GM23338 (cell line): Measurements from ENCODE around the gene DMBX1. TPM values are rescaled to one million over a fixed set of nuclear protein-coding genes. Genes with fewer than 3 reads are reported as not detected.

Experiments used
- ATAC-seq: fragments of 200-7000 bp; cut with Tn5 transposase; 3 replicates; pipeline ENCODE4 v1.9.1; 2020
- DNase-seq: peaks from one replicate; pipeline ENCODE4 v3.0.0-alpha.2; 2015; ENCODE audit warnings: low spot score
- H2AFZ ChIP-seq: fragments of 200-600 bp; sonication (generic); 2 replicates; pipeline ENCODE4 v1.8.0; 2016; ENCODE audit warnings: antibody characterized with exemption, mild to moderate bottlenecking, moderate library complexity
- H3F3A ChIP-seq: fragments of 200-600 bp; sonication (generic); replicated peaks from 2 replicates; pipeline ENCODE4 v1.8.0; 2017; ENCODE audit warnings: antibody characterized with exemption, mixed run types, low read depth
- H3K27ac ChIP-seq: fragments of 200-600 bp; sonication (generic); 2 replicates; pipeline ENCODE4 v1.6.1; 2016; ENCODE audit warnings: low read depth
- H3K27me3 ChIP-seq: fragments of 200-600 bp; sonication (generic); 2 replicates; pipeline ENCODE4 v1.8.0; 2016; ENCODE audit warnings: mild to moderate bottlenecking, mixed run types, moderate library complexity; ENCODE audit not compliant: insufficient read depth
- H3K36me3 ChIP-seq: fragments of 200-600 bp; sonication (generic); 2 replicates; pipeline ENCODE4 v1.8.0; 2016; ENCODE audit warnings: mild to moderate bottlenecking; ENCODE audit not compliant: insufficient read depth
- H3K4me1 ChIP-seq: fragments of 200-600 bp; sonication (generic); 2 replicates; pipeline ENCODE4 v1.8.0; 2016; ENCODE audit warnings: mild to moderate bottlenecking, moderate library complexity; ENCODE audit not compliant: insufficient read depth
- H3K4me2 ChIP-seq: fragments of 200-600 bp; sonication (generic); 2 replicates; pipeline ENCODE4 v1.7.1; 2017; ENCODE audit warnings: mixed run types
- H3K4me3 ChIP-seq: fragments of 200-600 bp; sonication (generic); 2 replicates; pipeline ENCODE4 v1.6.1; 2016; ENCODE audit warnings: mixed run types
- H3K79me2 ChIP-seq: fragments of 200-600 bp; sonication (generic); replicated peaks from 2 replicates; pipeline ENCODE4 v1.8.0; 2017; ENCODE audit warnings: mild to moderate bottlenecking; ENCODE audit not compliant: insufficient read depth
- H3K9me2 ChIP-seq: fragments of 200-600 bp; sonication (generic); 2 replicates; pipeline ENCODE4 v1.8.0; 2017; ENCODE audit not compliant: insufficient read depth
- H4K20me1 ChIP-seq: fragments of 200-600 bp; sonication (generic); replicated peaks from 2 replicates; pipeline ENCODE4 v1.8.0; 2017; ENCODE audit warnings: mild to moderate bottlenecking; ENCODE audit not compliant: insufficient read depth
- H3K27ac Mint-ChIP-seq: 2 replicates; pipeline ENCODE4 v1.8.0; 2020; ENCODE audit warnings: inconsistent platforms, mild to moderate bottlenecking, moderate library complexity, mixed read lengths
- H3K27me3 Mint-ChIP-seq: 3 replicates; pipeline ENCODE4 v1.8.0; 2022; ENCODE audit warnings: low read depth, mild to moderate bottlenecking, moderate library complexity, mixed read lengths, inconsistent platforms; ENCODE audit not compliant: insufficient read depth, poor library complexity
- H3K36me3 Mint-ChIP-seq: 3 replicates; pipeline ENCODE4 v1.8.0; 2021; ENCODE audit warnings: low read depth, mild to moderate bottlenecking, inconsistent platforms, moderate library complexity, mixed read lengths
- H3K4me1 Mint-ChIP-seq: 3 replicates; pipeline ENCODE4 v1.8.0; 2020; ENCODE audit warnings: mild to moderate bottlenecking, inconsistent platforms, mixed read lengths
- H3K4me3 Mint-ChIP-seq: 3 replicates; pipeline ENCODE4 v1.8.0; 2021; ENCODE audit warnings: moderate library complexity, mild to moderate bottlenecking, inconsistent platforms, mixed read lengths
- H3K9me3 Mint-ChIP-seq: 3 replicates; pipeline ENCODE4 v1.8.0; 2020; ENCODE audit warnings: moderate library complexity, mild to moderate bottlenecking, inconsistent platforms, mixed read lengths
- CREB1 ChIP-seq: fragments of 250-450 bp; sonication (Bioruptor Pico); IDR thresholded peaks from 2 replicates; pipeline ENCODE4 v1.5.0; 2020; ENCODE audit warnings: low read depth, mild to moderate bottlenecking, moderate library complexity
- CTCF ChIP-seq, 2 experiments: fragments of 200-600 bp in 1 of 2; sonication (generic) in 1 of 2; conservative IDR thresholded peaks; 2 replicates each; pipeline versions ENCODE4 v1.5.1 to v1.6.1; 2016 to 2017; ENCODE audit warnings: antibody characterized with exemption in 2 of 2, low read depth in 2 of 2, mild to moderate bottlenecking in 2 of 2, moderate library complexity in 1 of 2
- ETS1 ChIP-seq: IDR thresholded peaks from 2 replicates; pipeline ENCODE4 v1.6.1; 2016; ENCODE audit warnings: antibody characterized with exemption
- EZH2phosphoT487 ChIP-seq: fragments of 200-600 bp; sonication (generic); IDR thresholded peaks from one replicate; pipeline ENCODE4 v1.8.1; 2018; ENCODE audit warnings: antibody characterized with exemption; ENCODE audit not compliant: unreplicated experiment
- JUNB ChIP-seq: IDR thresholded peaks from one replicate; pipeline ENCODE4 v1.6.1; 2016; ENCODE audit warnings: antibody characterized with exemption; ENCODE audit not compliant: unreplicated experiment
- NANOG ChIP-seq: IDR thresholded peaks from 2 replicates; pipeline ENCODE4 v1.6.1; 2016; ENCODE audit warnings: antibody characterized with exemption, borderline replicate concordance
- POLR2AphosphoS5 ChIP-seq: IDR thresholded peaks from 2 replicates; pipeline ENCODE4 v1.6.1; 2016; ENCODE audit warnings: antibody characterized with exemption, low read depth
- REST ChIP-seq: IDR thresholded peaks from one replicate; pipeline ENCODE4 v1.6.1; 2018; ENCODE audit warnings: antibody characterized with exemption; ENCODE audit not compliant: unreplicated experiment
- STAT1 ChIP-seq: IDR thresholded peaks from one replicate; pipeline ENCODE4 v1.6.1; 2016; ENCODE audit warnings: antibody characterized with exemption; ENCODE audit not compliant: unreplicated experiment
- ZNF114 ChIP-seq: fragments of 250-450 bp; sonication (Bioruptor Pico); IDR thresholded peaks from 2 replicates; pipeline ENCODE4 v1.5.0; 2020; ENCODE audit warnings: mild to moderate bottlenecking, moderate library complexity
- ZNF331 ChIP-seq: fragments of 250-450 bp; sonication (Bioruptor Pico); IDR thresholded peaks from 2 replicates; pipeline ENCODE4 v1.5.0; 2020; ENCODE audit warnings: low read depth, mild to moderate bottlenecking, moderate library complexity
- ZNF462 ChIP-seq: fragments of 250-450 bp; sonication (Bioruptor Pico); IDR thresholded peaks from 2 replicates; pipeline ENCODE4 v1.5.0; 2020; ENCODE audit warnings: mild to moderate bottlenecking, moderate library complexity
- polyA plus RNA-seq: library from polyadenylated mRNA; unstranded; fragments of >200 nt; fragmentation: Nextera tagmentation; extraction: Ambion mirVana; gene quantifications from 2 replicates; pipeline ENCODE4 v1.2.1, GENCODE V29; 2016
- total RNA-seq: library from RNA; depleted of rRNA; stranded (reverse); fragments of >200 nt; shearing (Covaris generic); gene quantifications from 2 replicates; pipeline ENCODE4 v1.2.3, GENCODE V29; 2014

The DMBX1 gene
- total and polyA plus RNA-seq, 2 experiments from 2014 or later: 0.11 TPM; not detected in 1

GRCh38 chr1:46458846-46459245 is 30.8 kb upstream of the DMBX1 start (continued):
- TF ChIP-seq ZNF462 (CRISPR knock-in tag) (no peak), NANOG (no peak)

GRCh38 chr1:46459315-46459714 is 30.3 kb upstream of the DMBX1 start:
- H3K79me2 ChIP-seq: no peaks in the 10 kb centered on the region
- ATAC-seq: no peak
- TF ChIP-seq REST (no peak), POLR2AphosphoS5 (no peak), CREB1 (CRISPR knock-in tag) (no peak), STAT1 (no peak), ETS1 (no peak), ZNF114 (CRISPR knock-in tag) (no peak), ZNF331 (CRISPR knock-in tag) (no peak), JUNB (no peak), EZH2phosphoT487 (no peak), CTCF (conservative IDR thresholded peaks at IDR 0.05; ENCODE audit: low read depth in 2 of 2) (no peak)

More at GRCh38 chr1:46459315-46459714, 30.3 kb upstream of the DMBX1 start:
- no peaks in the 10 kb centered on the region for H3K36me3 ChIP-seq
- Mint-ChIP-seq H3K4me3 (no peak overlapping the region; the same call in 2 of the 3 replicates), H3K9me3 (no peaks in the 10 kb centered on the region; the same call in 2 of the 3 replicates), H3K36me3 (no peaks in the 10 kb centered on the region; the same call in 2 of the 3 replicates), H3K27ac (no peak overlapping the region), H3K4me1 (peaks cover 25% of the 10 kb centered on the region), H3K27me3 (peaks cover 39% of the 10 kb centered on the region)
- no peak overlapping the region for H3K27ac ChIP-seq
- H3K4me1 ChIP-seq: peaks cover 3% of the 10 kb centered on the region; the same call in 1 of the 2 replicates
- H2AFZ ChIP-seq: no peak overlapping the region
- peaks cover 4% of the 10 kb centered on the region; the same call in 1 of the 2 replicates for H4K20me1 ChIP-seq
- no peak overlapping the region for H3K4me2 ChIP-seq
- peaks cover 91% of the 10 kb centered on the region for H3K27me3 ChIP-seq
- no peak overlapping the region for H3K4me3 ChIP-seq
- no peaks in the 10 kb centered on the region for H3K9me2 ChIP-seq
- no peak for DNase-seq
- H3F3A ChIP-seq: no peaks in the 10 kb centered on the region
